Parathyroid adenoma (tissue), 2 donors: Measurements from ENCODE around the gene ENPP7.

Experiments
- H2AFZ ChIP-seq: fragments of 300-600 bp; sonication (generic); one replicate; pipeline ENCODE4 v1.7.0; 2017; ENCODE audit warnings: antibody characterized with exemption, mild to moderate bottlenecking
- H3K27ac ChIP-seq: fragments of 300-600 bp; sonication (generic); one replicate; pipeline ENCODE4 v1.7.0; 2017
- H3K27me3 ChIP-seq: fragments of 300-600 bp; sonication (generic); one replicate; pipeline ENCODE4 v1.7.0; 2017; ENCODE audit warnings: low read length; ENCODE audit not compliant: control insufficient read depth, insufficient read depth
- H3K36me3 ChIP-seq: fragments of 300-600 bp; sonication (generic); one replicate; pipeline ENCODE4 v1.7.0; 2017; ENCODE audit warnings: low read length; ENCODE audit not compliant: control insufficient read depth, insufficient read depth
- H3K4me1 ChIP-seq: fragments of 300-600 bp; sonication (generic); one replicate; pipeline ENCODE4 v1.7.0; 2017; ENCODE audit warnings: control low read depth
- H3K4me2 ChIP-seq: fragments of 300-600 bp; sonication (generic); one replicate; pipeline ENCODE4 v1.7.0; 2017; ENCODE audit warnings: low read length
- H3K4me3 ChIP-seq: fragments of 300-600 bp; sonication (generic); one replicate; pipeline ENCODE4 v1.7.0; 2017; ENCODE audit warnings: low read depth, low read length
- H3K79me2 ChIP-seq: fragments of 300-600 bp; sonication (generic); one replicate; pipeline ENCODE4 v1.7.0; 2017; ENCODE audit warnings: control low read depth
- H3K9ac ChIP-seq: fragments of 300-600 bp; sonication (generic); one replicate; pipeline ENCODE4 v1.7.0; 2017; ENCODE audit warnings: mild to moderate bottlenecking
- H3K9me3 ChIP-seq: fragments of 300-600 bp; sonication (generic); one replicate; pipeline ENCODE4 v1.7.0; 2017; ENCODE audit warnings: low read length; ENCODE audit not compliant: control insufficient read depth
- TF ChIP-seq, protein P1 (sequence below): fragments of 300-600 bp; sonication (generic); IDR thresholded peaks from one replicate; pipeline ENCODE4 v1.7.0; 2017; ENCODE audit warnings: antibody characterized with exemption, mild to moderate bottlenecking
- donor health status: primary hyperparathyroidism.

The ENPP7 gene

DNA sequence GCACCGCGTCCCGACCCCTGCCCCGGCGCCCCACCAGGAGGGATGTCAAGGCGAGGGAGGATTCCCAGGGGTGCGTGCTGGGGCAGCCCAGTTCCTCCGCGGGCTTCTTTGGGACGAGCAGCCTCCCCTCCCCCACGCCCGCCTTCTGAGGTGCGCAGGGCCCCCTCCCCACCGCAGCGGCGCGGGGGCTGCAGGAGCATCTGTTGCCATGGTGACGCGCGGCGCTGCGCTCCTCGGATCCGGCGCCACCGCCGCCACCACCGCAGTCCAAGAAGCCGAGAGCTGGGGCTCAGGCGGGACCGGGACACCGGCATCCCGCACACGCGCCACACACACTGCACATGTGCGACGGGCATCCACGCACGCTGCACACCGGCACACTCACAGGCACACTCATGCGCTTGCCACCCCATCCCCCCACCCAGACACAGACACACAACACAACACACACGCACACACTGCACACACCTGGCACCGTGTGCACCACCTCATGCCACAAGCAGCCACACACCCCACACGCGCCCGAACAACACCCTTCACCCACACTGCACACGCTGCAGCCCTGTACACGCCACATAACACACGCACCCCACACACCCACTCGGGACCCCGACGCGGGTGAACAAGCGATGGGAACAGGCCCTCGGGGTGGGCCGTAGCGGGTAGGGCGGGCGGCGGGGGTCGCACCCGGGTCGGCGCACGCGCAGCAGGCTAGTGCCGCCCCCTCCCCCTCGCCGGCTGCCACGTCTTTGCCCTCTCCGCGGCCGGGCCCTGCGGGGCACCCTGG is 17.0 kb downstream of the ENPP7 start:
- no peak overlapping the region for H2AFZ ChIP-seq
- TF ChIP-seq, protein P1, sequence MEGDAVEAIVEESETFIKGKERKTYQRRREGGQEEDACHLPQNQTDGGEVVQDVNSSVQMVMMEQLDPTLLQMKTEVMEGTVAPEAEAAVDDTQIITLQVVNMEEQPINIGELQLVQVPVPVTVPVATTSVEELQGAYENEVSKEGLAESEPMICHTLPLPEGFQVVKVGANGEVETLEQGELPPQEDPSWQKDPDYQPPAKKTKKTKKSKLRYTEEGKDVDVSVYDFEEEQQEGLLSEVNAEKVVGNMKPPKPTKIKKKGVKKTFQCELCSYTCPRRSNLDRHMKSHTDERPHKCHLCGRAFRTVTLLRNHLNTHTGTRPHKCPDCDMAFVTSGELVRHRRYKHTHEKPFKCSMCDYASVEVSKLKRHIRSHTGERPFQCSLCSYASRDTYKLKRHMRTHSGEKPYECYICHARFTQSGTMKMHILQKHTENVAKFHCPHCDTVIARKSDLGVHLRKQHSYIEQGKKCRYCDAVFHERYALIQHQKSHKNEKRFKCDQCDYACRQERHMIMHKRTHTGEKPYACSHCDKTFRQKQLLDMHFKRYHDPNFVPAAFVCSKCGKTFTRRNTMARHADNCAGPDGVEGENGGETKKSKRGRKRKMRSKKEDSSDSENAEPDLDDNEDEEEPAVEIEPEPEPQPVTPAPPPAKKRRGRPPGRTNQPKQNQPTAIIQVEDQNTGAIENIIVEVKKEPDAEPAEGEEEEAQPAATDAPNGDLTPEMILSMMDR, result no peak
- H3K4me3 ChIP-seq, result no peak overlapping the region
- no peaks in the 10 kb centered on the region for H3K4me1 ChIP-seq
- H3K9ac ChIP-seq, result no peak overlapping the region
- H3K36me3 ChIP-seq, result no peaks in the 10 kb centered on the region
- no peaks in the 10 kb centered on the region for H3K9me3 ChIP-seq
- H3K27me3 ChIP-seq, result peaks cover 4% of the 10 kb centered on the region
- no peak overlapping the region for H3K27ac ChIP-seq
- H3K4me2 ChIP-seq, result no peak overlapping the region
- no peaks in the 10 kb centered on the region for H3K79me2 ChIP-seq

DNA sequence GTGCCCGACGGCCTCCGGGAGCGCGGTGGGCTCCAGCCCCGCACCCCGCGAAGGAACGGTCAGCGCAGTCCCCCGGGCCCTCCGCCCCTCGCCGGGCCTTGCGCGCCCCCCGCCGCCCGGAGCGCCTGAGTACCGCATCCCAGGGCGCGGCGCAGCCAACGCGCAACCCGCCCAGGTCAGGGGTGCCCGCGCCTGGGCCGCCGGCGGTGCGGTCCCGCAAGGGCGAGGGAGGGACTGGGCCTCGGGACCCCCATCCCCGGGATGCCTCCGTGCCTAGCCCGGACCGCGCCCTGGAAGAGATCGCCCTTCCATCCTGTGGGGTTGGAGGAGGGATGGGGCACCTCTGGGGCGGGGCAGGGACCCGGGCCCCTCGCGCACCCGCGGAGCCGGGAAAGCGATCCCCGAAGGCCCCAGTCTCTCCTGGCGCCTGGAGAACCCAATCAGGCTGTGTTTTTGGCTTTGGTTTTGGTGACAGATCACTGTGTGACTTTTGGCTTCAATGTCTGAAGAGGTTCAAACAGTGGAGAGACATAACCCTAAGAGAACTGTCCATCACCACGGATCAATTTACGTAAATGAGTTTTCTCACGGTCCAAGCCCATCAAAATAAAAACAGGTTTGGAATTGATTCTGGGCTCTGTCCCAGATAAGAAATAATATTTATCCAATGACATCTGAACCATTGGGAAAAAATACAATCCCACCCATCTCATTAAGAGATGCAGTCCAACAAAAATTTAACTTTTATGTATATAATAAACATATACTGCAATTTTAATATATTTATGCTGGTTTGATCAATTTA is 17.8 kb downstream of the ENPP7 start:
- no peak overlapping the region for H3K4me2 ChIP-seq
- H3K4me3 ChIP-seq, result no peak overlapping the region
- no peaks in the 10 kb centered on the region for H3K79me2 ChIP-seq
- peaks cover 4% of the 10 kb centered on the region for H3K27me3 ChIP-seq
- no peak overlapping the region for H2AFZ ChIP-seq
- H3K36me3 ChIP-seq, result no peaks in the 10 kb centered on the region
- no peak overlapping the region for H3K9ac ChIP-seq
- no peaks in the 10 kb centered on the region for H3K9me3 ChIP-seq
- no peaks in the 10 kb centered on the region for H3K4me1 ChIP-seq
- TF ChIP-seq, protein P1, result no peak
- no peak overlapping the region for H3K27ac ChIP-seq

DNA sequence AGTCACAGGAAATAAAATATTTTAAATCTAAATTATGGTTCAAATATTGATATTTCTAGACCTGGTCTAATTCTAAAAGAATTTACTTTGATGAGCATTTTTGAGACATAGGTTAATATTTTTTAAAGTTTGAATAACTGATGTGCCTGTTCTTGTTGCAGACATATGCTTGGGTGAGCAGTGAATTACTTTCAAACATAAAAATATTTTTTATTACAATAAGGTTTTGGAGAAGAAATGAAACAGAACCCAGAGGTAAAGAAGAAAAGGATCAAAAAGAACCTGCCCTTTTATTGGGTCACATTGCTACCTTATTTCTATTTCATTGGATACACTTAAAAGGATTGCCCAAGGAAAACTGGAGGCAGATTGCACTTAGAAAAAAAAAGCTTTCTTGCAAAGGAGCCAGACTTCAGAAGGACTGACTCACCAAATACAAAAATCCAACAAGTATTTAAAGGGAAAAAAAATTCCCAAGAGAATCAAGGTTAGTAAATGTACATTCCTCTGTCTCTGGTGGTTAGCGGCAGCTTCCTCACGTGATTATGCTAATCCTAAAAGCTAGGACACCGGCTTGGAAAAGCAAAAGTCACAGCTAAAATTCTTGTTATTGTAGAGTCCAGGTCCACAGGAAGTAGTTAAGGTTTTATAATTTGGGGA is 18.5 kb downstream of the ENPP7 start:
- Histone ChIP-seq H3K79me2 (no peaks in the 10 kb centered on the region), H3K27ac (no peak overlapping the region), H3K9me3 (no peaks in the 10 kb centered on the region), H2AFZ (no peak overlapping the region), H3K4me3 (no peak overlapping the region), H3K36me3 (no peaks in the 10 kb centered on the region), H3K4me2 (no peak overlapping the region), H3K4me1 (no peaks in the 10 kb centered on the region), H3K27me3 (peaks cover 4% of the 10 kb centered on the region), H3K9ac (no peak overlapping the region)
- TF ChIP-seq, protein P1, result no peak

DNA sequence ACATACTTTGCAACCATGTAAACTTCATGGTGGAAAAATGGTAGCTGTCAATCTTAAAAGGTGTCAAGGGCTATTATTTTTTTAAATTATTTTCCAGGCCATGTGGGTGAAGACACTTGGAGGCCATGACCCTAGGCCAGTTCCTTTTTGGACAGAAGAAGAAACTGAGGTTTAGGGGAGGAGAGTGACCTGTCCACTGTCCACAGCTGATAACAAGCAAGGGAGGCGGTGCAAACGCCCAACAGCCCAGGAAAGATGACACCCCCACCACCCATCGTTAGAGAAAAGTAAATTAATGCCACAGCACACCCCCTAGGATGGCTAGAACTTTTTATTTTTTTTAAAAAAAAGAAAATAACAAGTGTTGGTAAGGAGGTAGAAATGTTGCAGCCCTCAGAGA is 19.2 kb downstream of the ENPP7 start:
- H2AFZ ChIP-seq, result no peak overlapping the region
- H3K36me3 ChIP-seq, result no peaks in the 10 kb centered on the region
- H3K9ac ChIP-seq, result no peak overlapping the region
- H3K27ac ChIP-seq, result no peak overlapping the region
- H3K27me3 ChIP-seq, result peaks cover 4% of the 10 kb centered on the region
- H3K4me2 ChIP-seq, result no peak overlapping the region
- H3K79me2 ChIP-seq, result no peaks in the 10 kb centered on the region
- TF ChIP-seq, protein P1, result no peak
- no peaks in the 10 kb centered on the region for H3K4me1 ChIP-seq
- no peaks in the 10 kb centered on the region for H3K9me3 ChIP-seq
- H3K4me3 ChIP-seq, result no peak overlapping the region
